HL-60 (cell line): ENCODE data around the gene MON2.

Experiments
- DNase-seq, 2 experiments: peaks; one replicate each; pipeline ENCODE4 v3.0.0-alpha.2; 2010 to 2020; ENCODE audit warnings: low read depth in 1 of 2, low spot score in 1 of 2
- H3K27ac ChIP-seq: fragments of 250-450 bp; sonication (Bioruptor Pico); replicated peaks from 2 replicates; pipeline ENCODE4 v1.5.1; 2020; ENCODE audit warnings: mild to moderate bottlenecking, moderate library complexity
- H3K27me3 ChIP-seq: fragments of 250-450 bp; sonication (Bioruptor Pico); 2 replicates; pipeline ENCODE4 v1.5.1; 2021; ENCODE audit warnings: mild to moderate bottlenecking, moderate library complexity; ENCODE audit not compliant: insufficient read depth, poor library complexity, severe bottlenecking
- H3K4me3 ChIP-seq: replicated peaks from 2 replicates; pipeline ENCODE4 v1.5.1; 2011; ENCODE audit warnings: mild to moderate bottlenecking, control low read depth, low read length; ENCODE audit not compliant: insufficient read depth
- GABPA ChIP-seq: IDR thresholded peaks from 2 replicates; pipeline ENCODE4 v1.6.1; 2012; ENCODE audit warnings: low read depth
- POLR2AphosphoS5 ChIP-seq: IDR thresholded peaks from 2 replicates; pipeline ENCODE4 v1.6.1; 2012; ENCODE audit warnings: low read depth
- SPI1 ChIP-seq: IDR thresholded peaks from 2 replicates; pipeline ENCODE4 v1.6.1; 2012; ENCODE audit warnings: low read depth, mild to moderate bottlenecking, borderline replicate concordance
- TF ChIP-seq, protein P1 (sequence below): IDR thresholded peaks from one replicate; pipeline ENCODE4 v1.5.1; 2011; ENCODE audit warnings: low read length, control low read depth, inconsistent platforms; ENCODE audit not compliant: insufficient read depth
- TF ChIP-seq, protein P2 (sequence below): IDR thresholded peaks from 2 replicates; pipeline ENCODE4 v1.6.1; 2012; ENCODE audit warnings: low read depth; ENCODE audit not compliant: insufficient replicate concordance

The MON2 gene

DNA sequence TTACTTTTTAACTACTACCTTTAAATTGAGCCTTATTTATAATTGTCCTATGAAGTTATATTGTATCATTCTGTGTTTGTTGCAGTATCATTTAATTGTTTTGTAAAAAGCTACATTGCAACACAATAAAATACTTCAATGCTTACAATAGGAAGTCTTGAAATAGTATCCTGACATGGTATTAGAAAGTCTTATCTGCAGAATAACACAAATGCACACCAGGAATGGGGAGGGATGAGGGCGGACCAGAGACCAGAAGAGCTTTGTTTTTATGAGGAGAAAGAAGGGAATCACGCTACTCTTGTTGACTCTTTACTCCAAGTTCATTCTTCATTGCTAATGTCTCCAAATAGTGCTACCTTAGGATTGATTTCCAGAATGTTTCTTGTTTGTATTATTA lies 120.2 kb downstream of the MON2 start:
- Histone ChIP-seq H3K27ac (no peak overlapping the region), H3K27me3 (no peaks in the 10 kb centered on the region), H3K4me3 (no peak overlapping the region)
- no peak for TF ChIP-seq POLR2AphosphoS5
- DNase-seq: no peak

DNA sequence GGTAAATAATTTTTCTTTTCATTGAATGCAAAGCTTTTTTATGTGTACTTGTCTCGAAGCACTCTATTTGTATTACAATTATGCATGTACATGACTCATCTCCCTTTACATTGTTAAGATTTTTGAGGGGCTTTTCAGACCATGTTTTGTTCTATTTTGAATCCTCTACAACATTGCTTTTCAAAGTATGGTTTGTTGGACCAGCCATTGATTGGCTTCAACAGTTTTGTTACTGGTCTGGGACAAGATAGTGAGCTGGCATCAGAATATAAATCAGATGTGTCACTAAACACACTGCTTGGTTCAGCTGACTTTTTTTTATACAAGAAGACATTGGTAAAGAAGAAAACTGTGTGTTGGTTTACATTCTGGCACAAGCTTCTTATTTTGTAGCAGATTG lies 122.3 kb downstream of the MON2 start:
- Histone ChIP-seq H3K27me3 (no peaks in the 10 kb centered on the region), H3K27ac (no peak overlapping the region), H3K4me3 (no peak overlapping the region)
- DNase-seq: no peak
- TF ChIP-seq POLR2AphosphoS5 (no peak), SPI1 (no peak), GABPA (no peak)
- TF ChIP-seq, protein P1, sequence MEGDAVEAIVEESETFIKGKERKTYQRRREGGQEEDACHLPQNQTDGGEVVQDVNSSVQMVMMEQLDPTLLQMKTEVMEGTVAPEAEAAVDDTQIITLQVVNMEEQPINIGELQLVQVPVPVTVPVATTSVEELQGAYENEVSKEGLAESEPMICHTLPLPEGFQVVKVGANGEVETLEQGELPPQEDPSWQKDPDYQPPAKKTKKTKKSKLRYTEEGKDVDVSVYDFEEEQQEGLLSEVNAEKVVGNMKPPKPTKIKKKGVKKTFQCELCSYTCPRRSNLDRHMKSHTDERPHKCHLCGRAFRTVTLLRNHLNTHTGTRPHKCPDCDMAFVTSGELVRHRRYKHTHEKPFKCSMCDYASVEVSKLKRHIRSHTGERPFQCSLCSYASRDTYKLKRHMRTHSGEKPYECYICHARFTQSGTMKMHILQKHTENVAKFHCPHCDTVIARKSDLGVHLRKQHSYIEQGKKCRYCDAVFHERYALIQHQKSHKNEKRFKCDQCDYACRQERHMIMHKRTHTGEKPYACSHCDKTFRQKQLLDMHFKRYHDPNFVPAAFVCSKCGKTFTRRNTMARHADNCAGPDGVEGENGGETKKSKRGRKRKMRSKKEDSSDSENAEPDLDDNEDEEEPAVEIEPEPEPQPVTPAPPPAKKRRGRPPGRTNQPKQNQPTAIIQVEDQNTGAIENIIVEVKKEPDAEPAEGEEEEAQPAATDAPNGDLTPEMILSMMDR: no peak
- TF ChIP-seq, protein P2, sequence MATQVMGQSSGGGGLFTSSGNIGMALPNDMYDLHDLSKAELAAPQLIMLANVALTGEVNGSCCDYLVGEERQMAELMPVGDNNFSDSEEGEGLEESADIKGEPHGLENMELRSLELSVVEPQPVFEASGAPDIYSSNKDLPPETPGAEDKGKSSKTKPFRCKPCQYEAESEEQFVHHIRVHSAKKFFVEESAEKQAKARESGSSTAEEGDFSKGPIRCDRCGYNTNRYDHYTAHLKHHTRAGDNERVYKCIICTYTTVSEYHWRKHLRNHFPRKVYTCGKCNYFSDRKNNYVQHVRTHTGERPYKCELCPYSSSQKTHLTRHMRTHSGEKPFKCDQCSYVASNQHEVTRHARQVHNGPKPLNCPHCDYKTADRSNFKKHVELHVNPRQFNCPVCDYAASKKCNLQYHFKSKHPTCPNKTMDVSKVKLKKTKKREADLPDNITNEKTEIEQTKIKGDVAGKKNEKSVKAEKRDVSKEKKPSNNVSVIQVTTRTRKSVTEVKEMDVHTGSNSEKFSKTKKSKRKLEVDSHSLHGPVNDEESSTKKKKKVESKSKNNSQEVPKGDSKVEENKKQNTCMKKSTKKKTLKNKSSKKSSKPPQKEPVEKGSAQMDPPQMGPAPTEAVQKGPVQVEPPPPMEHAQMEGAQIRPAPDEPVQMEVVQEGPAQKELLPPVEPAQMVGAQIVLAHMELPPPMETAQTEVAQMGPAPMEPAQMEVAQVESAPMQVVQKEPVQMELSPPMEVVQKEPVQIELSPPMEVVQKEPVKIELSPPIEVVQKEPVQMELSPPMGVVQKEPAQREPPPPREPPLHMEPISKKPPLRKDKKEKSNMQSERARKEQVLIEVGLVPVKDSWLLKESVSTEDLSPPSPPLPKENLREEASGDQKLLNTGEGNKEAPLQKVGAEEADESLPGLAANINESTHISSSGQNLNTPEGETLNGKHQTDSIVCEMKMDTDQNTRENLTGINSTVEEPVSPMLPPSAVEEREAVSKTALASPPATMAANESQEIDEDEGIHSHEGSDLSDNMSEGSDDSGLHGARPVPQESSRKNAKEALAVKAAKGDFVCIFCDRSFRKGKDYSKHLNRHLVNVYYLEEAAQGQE: no peak

DNA sequence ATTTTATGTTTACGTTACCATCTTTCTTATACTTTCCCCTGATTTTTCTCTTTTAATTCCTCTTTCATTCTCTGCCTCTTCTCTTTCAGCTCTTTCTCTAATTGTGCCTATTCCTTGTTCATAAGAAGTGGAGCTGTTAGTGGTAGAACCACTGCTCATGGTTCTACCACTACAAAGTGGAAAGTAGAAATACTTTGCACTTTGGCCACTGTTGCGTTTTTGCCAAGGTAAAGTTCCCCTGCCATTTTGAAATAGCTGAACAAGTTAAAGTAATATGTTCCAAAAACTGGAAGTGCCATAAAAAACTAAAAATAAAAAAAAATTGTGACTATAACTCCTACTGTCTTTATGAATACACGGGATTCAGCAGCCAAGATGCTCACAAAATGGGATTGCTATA lies 130.6 kb downstream of the MON2 start:
- H3K27me3 ChIP-seq: no peaks in the 10 kb centered on the region
- H3K4me3 ChIP-seq: no peak overlapping the region
- TF ChIP-seq SPI1 (no peak), POLR2AphosphoS5 (no peak), GABPA (no peak)
- TF ChIP-seq, protein P2: no peak
- TF ChIP-seq, protein P1: no peak
- DNase-seq: no peak
- H3K27ac ChIP-seq: no peak overlapping the region

DNA sequence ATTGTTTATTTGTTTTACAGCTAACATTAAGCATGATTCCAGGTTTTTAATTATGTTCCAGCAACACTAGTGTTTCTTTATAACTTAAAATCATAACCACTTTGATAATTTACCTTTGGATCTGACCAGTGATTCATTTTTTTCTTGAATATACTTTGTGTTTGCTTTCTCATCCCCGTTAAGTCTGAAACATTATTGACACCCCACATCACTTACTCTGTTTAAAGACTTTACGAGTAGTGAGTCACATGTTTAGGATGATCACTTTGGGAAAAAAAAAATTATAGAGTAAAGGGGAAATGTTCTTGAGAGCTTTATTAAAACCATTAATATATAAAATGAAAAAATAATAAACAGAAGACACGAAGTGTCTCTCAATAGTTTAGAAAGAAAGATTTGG lies 132.2 kb downstream of the MON2 start:
- Histone ChIP-seq H3K27me3 (no peaks in the 10 kb centered on the region), H3K27ac (no peak overlapping the region), H3K4me3 (no peak overlapping the region)
- DNase-seq: no peak
- no peak for TF ChIP-seq POLR2AphosphoS5
- no peak for TF ChIP-seq GABPA
- no peak for TF ChIP-seq SPI1

DNA sequence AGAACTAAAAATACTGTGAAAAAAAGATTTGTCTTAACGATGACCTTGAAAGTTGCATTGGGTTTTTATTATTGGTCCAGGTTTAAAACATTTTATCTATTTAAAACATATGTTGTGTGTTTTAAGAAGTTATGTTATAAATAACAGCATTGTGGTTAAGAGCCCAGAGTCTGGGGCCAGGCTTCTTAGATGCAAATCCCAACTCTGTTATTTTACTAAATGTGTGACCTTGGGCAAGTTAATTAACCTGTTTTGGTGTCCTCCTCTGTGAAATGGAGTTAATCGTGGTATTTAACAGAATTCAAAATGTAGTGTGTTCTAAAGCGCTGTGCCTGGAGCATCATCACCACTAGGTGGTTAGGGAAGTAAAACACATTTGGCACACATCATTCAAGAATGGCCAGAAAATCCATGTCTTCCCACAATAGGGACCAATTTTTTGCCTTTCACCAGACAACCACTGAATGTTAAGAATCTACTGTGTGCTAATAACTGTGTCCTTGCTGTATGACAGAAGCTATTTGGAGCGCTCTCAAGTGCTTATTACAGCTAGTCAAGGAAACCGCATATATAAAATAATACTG lies 133.3 kb downstream of the MON2 start:
- TF ChIP-seq GABPA: no peak
- TF ChIP-seq POLR2AphosphoS5: no peak
- no peak for TF ChIP-seq SPI1
- TF ChIP-seq, protein P1: no peak
- TF ChIP-seq, protein P2: no peak
- DNase-seq: no peak
- Histone ChIP-seq H3K4me3 (no peak overlapping the region), H3K27ac (no peak overlapping the region), H3K27me3 (no peaks in the 10 kb centered on the region)
